Neural cell (in vitro differentiated cells): ENCODE measurements around the gene SERPINA1.

Experiments used
- POLR2AphosphoS5 ChIP-seq: IDR thresholded peaks from 2 replicates; pipeline ENCODE4 v1.6.1; 2012
- RAD21 ChIP-seq: fragments of 450-650 bp; conservative IDR thresholded peaks from 2 replicates; pipeline ENCODE4 v1.6.1; 2014; ENCODE audit warnings: antibody characterized with exemption, mild to moderate bottlenecking, moderate library complexity
- TF ChIP-seq, protein P1 (sequence below): fragments of 450-650 bp; IDR thresholded peaks from 2 replicates; pipeline ENCODE4 v1.5.1; 2014; ENCODE audit warnings: antibody characterized with exemption, mild to moderate bottlenecking, moderate library complexity; ENCODE audit not compliant: poor library complexity, severe bottlenecking

DNA sequence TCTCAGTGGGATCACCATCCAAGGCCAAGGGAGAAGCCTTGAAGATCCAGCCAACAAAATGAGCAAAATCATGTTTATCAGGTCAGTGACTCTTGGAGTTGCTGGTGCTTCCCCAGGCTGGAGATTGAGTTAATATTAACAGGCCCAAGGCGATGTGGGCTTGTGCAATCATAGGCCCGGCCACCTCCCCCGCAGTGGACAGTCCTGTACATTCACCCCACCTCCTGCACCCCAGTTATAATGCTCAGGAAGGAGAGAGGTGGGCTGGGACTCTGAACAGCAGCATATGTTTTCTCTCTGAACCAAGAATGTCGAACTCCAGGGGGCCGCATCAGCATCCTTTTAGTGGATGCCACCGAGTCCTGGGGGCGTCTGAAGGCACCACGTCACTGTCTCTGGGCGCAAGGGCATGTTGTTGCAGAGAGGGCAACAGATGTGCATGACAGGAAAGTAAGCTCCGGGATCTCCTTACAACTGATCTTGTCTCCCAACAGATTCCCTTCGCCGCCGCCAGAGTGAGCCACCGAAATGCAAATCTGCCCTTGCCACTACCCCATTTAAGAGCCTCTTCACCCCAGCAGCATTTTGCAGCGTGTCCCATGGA is 33.1 kb downstream of the SERPINA1 start:
- TF ChIP-seq, protein P1, sequence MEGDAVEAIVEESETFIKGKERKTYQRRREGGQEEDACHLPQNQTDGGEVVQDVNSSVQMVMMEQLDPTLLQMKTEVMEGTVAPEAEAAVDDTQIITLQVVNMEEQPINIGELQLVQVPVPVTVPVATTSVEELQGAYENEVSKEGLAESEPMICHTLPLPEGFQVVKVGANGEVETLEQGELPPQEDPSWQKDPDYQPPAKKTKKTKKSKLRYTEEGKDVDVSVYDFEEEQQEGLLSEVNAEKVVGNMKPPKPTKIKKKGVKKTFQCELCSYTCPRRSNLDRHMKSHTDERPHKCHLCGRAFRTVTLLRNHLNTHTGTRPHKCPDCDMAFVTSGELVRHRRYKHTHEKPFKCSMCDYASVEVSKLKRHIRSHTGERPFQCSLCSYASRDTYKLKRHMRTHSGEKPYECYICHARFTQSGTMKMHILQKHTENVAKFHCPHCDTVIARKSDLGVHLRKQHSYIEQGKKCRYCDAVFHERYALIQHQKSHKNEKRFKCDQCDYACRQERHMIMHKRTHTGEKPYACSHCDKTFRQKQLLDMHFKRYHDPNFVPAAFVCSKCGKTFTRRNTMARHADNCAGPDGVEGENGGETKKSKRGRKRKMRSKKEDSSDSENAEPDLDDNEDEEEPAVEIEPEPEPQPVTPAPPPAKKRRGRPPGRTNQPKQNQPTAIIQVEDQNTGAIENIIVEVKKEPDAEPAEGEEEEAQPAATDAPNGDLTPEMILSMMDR: no peak
- peak; percentile 33 for TF ChIP-seq RAD21
- no peak for TF ChIP-seq POLR2AphosphoS5
